NCI-H446 (cell line): ENCODE results near the gene NIN.

Source experiments
- DNase-seq, 2 experiments: peaks; one replicate each; lab custom pipeline; 2025; lab: John Stamatoyannopoulos, UW

The NIN gene

GRCh38 chr14:50792634-50793068 is 38.3 kb downstream of the NIN start:
- no peak for DNase-seq

GRCh38 chr14:50792051-50792477 is 38.9 kb downstream of the NIN start:
- no peak for DNase-seq

- no peak for DNase-seq
Observed at GRCh38 chr14:50791201-50791600, 39.8 kb downstream of the NIN start.

- no peak for DNase-seq
Observed at GRCh38 chr14:50790589-50790988, 40.4 kb downstream of the NIN start.

- no peak for DNase-seq
Observed at GRCh38 chr14:50786751-50787464, 44.1 kb downstream of the NIN start.

- no peak for DNase-seq
Observed at GRCh38 chr14:50785457-50786063, 45.4 kb downstream of the NIN start.

- DNase-seq = no peak
Observed at GRCh38 chr14:50784683-50785456, 46.1 kb downstream of the NIN start.

GRCh38 chr14:50783563-50783962 is 47.4 kb downstream of the NIN start:
- peak in 1 of 2 experiments; percentile 15 for DNase-seq

GRCh38 chr14:50780393-50780792 is 50.6 kb downstream of the NIN start:
- no peak for DNase-seq

- no peak for DNase-seq
Observed at GRCh38 chr14:50778721-50779483, 52.1 kb downstream of the NIN start.

- no peak for DNase-seq
Observed at GRCh38 chr14:50776522-50776921, 54.4 kb downstream of the NIN start.

- no peak for DNase-seq
Observed at GRCh38 chr14:50775357-50775756, 55.6 kb downstream of the NIN start.

GRCh38 chr14:50774542-50775267 is 56.3 kb downstream of the NIN start:
- DNase-seq = no peak

- DNase-seq = peak; percentile 33 to 36
Observed at GRCh38 chr14:50773632-50774541, 57.1 kb downstream of the NIN start.

GRCh38 chr14:50772412-50772811 is 58.5 kb downstream of the NIN start:
- DNase-seq = no peak

GRCh38 chr14:50770586-50770985 is 60.4 kb downstream of the NIN start:
- DNase-seq = no peak

- DNase-seq = peak; percentile 13 to 72
Observed at GRCh38 chr14:50769863-50770500, 61.0 kb downstream of the NIN start.

GRCh38 chr14:50768680-50769079 is 62.3 kb downstream of the NIN start:
- DNase-seq = no peak

- no peak for DNase-seq
Observed at GRCh38 chr14:50766338-50766886, 64.5 kb downstream of the NIN start.
